HG03045 (cell line): ENCODE results near the gene LGALS7B.

Experiments
- ATAC-seq: cut with Tn5 transposase; IDR thresholded peaks from one replicate; pipeline ENCODE4 v1.9.1; 2021; ENCODE audit warnings: mild to moderate bottlenecking, moderate library complexity; ENCODE audit not compliant: unreplicated experiment

The LGALS7B gene

DNA sequence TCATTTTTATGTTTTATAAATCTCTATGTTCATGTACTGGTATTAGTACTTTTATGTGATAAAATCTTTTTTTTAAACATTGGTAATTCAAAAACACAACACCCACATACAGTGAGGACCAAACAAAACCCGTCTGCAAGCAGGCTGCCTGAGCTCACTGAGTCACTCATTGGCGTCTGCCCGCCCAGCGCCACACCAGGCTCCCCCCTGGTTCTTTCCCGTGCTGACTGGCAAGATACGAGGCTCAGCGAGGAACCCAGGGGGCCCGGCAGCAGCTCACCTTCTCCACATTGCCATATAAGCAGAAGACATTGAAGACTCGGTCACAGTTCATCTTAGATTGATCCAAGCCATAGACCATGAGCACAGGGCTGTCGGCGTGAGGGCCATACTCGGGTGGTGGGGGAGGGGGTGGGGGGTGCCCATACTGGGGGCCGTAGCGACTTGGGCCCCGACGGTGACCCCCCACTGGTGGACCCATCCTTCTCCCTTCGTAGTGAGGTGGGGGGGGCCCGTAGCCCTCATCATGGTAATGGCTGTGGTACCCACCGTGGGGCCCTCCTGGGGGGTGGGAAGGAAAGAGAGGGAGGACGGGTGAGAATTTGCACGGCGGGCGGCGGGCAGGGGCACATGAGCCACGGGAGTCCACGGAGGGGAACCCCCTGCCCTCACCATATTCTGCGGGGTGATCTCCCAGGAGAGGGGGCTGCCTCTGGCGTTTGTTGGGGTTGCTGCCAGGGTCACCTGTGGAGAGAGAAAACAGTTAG is 51.0 kb downstream of the LGALS7B start:
- no peak for ATAC-seq

DNA sequence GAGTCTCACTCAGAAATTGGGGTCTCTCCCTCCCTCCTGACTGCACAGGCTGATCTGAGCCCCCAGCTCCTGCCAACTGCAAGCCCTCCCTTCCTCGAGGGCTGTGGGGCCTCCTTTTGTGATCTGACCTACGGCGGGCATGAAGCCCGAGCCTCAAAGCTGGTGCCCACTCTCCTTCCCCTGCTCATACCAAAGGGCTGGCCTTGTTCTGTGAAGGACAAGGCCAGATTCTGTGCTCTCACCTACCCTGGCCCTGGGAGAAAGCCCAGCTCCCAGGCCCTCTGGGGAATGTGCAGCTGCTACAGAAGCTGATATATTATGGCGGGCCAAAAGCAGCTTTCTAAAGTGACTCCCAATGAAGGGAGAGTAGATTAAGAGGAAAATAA is 51.6 kb downstream of the LGALS7B start:
- no peak for ATAC-seq
